ENCODE measurements around the gene MS4A4A.

MS4A4A gene

DNA sequence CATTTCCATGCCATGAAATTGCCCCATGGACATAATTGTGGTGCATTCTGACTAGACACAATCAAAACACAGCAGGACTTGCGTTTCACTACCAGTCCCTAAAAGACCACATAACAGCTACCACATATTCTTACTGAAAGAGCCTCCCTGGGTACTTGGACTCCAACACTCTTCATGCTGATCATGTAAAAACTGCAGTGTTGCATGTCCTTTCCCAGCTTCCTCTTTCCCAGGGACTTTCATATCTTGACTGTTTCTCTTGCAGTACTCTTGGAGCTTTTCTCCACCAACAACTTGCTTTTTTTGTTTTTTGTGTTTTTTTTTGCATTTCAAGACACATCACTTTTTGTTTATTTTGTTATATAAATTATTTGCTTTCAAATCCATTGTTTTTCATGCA, 69.5 kb downstream of the MS4A4A start:
- DNase-seq: no peak

GRCh38 chr11:60357771-60358170, 77.3 kb downstream of the MS4A4A start:
- no peak for DNase-seq

All from RPMI8226 (cell line).